Stimulated activated CD4-positive, alpha-beta T cell treated with anti-CD3 and anti-CD28 coated beads, TNF-alpha, amount 100 ng/mL, for 1 hour (primary cell): ENCODE results near the gene SLBP.
A peak's percentile ranks its signal among the peaks of the same experiment; 100 is the strongest.
"Not testable (repeated sequence)": the region's sequence is repeated elsewhere in the genome, so short reads cannot be mapped to it uniquely, and the experiment has no call there.

Source experiments
- DNase-seq, 3 donors: peaks; one replicate each; pipeline ENCODE4 v3.0.0-alpha.2; 2020; ENCODE audit warnings: low read depth in 3 of 3, low spot score in 1 of 3

SLBP gene

GRCh38 chr4:1713003-1713851, 1.1 kb upstream of the SLBP start:
- no peak for DNase-seq

- DNase-seq = no peak
Observed at GRCh38 chr4:1711571-1712215, 426 bp downstream of the SLBP start.

DNA sequence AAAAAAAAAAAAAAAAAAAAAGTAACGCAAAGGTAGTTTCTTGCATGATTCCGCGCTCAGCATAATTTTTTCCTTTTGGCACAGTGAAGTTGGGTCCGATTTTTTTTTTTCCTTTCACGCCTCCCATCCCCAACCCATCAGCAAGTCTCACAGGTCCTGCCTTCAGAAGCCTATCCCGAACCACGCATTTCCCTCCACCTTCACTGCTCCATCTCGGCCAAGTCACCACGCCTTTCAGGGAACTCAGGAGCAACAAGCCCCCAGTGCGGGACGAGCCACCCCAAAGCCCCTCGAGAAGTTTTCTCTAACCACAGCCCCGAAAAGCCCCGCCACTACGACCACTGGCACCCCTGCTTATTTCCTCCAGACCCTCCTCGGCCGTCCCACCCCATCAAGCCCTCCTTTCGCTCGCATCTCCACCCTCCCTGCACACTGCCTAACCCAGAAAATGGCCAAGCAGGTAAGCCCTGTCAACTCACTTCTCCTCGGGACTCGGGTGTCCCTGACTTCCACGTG, 1.0 kb downstream of the SLBP start:
- no peak for DNase-seq

DNA sequence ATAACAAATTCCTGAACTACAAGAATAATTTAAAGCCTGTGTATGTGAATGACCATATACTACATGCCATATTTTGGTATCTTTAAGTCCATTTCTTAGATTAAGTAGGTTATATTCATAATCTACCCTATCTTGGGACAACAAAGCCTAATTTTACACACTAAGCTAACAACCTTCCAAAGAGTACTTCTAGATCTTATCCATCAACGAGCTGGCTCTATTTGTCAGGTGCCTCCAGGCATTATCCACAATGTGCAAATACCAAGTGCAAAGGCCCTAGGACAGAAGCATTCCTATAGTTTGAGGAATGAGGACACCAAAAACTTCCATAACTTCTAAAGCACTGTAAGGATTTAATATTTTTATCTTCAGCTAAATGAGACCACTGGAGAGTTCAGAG, 3.5 kb downstream of the SLBP start:
- DNase-seq = no peak

GRCh38 chr4:1706358-1706757, 5.8 kb downstream of the SLBP start:
- DNase-seq = no peak

GRCh38 chr4:1705732-1706131, 6.4 kb downstream of the SLBP start:
- no peak for DNase-seq

DNA sequence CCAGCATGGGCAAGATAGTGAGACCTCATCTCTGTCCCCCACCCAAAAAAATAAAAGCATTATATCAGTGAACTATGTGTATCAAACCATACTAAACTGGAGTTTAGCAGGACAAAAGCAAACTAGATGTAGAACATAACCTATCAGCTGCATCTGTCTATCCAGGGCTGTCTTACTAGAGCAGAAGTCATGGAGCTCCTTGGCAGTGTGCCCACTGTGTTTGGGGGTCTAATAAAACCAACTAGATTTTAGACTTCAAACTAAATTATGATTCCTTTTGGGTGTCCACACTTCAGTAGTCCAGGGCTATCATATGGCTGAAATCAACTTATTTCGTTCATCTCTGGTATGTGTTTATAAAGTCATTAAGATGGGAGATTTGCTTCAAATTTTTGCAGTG, 8.3 kb downstream of the SLBP start:
- no peak for DNase-seq

DNA sequence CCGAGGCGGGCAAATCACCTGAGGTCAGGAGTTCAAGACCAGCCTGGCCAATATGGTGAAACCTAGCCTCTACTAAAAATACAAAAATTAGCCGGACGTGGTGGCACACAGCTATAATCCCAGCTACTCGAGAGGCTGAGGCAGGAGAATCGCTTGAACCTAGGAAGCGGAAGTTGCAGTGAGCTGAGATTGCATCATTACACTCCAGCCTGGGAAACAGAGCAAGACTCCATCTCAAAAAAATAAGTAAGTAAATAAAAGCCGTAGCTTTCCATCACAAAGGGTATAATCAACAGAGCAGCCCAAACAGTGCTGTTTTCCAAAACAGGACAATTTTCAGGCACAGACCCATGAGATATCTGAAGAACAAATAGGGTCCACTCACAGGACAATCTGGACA, 10.4 kb downstream of the SLBP start:
- not testable (repeated sequence) for DNase-seq

DNA sequence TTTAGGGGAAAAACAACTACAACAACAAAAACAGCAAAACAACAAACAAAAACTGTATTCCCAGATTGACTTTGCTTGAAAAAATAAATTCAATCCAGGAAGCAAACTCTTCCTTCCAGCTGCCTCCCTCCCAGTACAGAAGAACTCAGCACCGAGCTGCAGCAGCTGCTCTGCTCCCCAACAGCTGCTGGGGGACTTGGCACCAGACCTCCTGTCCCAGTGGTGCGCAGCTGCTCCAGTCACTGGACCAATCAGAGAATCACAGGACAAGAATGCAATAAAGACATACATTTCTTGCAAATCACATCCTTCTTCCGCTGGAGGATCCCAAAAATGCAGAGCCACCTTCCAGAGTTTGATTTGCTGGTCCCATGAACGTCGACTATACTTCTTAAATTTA, 16.2 kb downstream of the SLBP start:
- DNase-seq = no peak

GRCh38 chr4:1693131-1693896, 18.8 kb downstream of the SLBP start:
- DNase-seq = peak; percentile 53 to 61 (median 54)

DNA sequence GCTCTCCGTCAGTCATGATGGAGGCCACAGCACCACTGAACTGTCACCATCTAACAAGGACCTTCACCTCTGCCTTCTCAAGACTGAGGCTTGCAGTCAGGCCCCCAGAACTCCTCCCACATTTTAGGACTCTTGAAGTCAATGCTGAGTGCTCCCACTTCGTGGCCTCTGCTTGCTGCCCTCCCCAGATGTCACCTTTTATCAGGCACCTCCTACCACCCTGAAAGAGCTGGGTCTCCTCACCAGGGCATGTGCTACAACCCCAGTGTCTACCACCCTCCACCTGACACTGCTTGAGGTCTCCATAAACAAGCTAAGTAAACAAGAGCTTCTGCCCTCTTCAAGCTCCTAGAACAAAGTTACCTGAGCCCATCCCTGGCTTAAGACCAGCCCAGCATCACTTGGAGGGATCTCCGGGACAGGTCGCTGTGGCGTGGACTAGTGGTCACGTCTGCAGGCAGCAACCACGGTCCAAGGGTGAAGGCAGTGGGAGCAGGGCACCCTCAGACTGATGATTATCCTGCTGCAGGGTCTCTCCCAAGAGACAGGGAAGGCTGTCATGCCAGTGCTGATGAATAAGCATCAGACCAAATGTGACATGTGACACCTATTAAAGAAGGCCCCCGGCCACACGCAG, 20.3 kb downstream of the SLBP start:
- DNase-seq = no peak

GRCh38 chr4:1690698-1691097, 21.4 kb downstream of the SLBP start:
- DNase-seq = no peak

DNA sequence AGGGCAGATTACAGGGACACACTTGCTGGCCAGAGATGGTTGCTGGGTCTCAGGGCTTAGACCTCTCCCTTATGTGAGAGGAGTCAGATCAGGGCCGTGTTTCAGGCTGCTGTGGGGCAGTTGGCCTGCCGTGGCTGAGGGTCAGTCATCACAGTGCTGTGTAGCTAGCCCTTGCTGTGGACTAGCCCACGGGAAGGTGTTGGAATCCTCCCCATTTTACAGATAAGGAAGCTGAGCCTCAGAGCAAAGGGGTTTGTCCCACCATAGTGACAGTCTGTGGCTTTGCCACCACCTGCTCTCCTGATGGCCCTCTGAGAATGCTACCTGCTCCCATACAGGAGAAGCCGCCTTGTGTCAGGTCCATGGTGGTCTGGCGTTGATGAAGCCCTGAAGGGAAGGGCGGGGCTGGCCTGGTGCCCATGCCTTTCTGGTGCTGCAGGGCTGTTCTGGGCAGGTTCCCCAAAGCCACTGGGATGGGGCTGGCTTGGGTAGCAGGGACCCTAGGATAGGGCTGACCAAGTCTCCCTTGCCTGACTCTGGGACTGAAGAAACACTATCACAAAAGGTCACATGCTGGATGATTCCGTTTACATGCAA, 25.6 kb downstream of the SLBP start:
- DNase-seq = no peak

GRCh38 chr4:1685235-1686150, 26.6 kb downstream of the SLBP start:
- DNase-seq = no peak

- peak in 2 of 3 donors; percentile 86 to 97 for DNase-seq
Observed at GRCh38 chr4:1684506-1685234, 27.4 kb downstream of the SLBP start.

DNA sequence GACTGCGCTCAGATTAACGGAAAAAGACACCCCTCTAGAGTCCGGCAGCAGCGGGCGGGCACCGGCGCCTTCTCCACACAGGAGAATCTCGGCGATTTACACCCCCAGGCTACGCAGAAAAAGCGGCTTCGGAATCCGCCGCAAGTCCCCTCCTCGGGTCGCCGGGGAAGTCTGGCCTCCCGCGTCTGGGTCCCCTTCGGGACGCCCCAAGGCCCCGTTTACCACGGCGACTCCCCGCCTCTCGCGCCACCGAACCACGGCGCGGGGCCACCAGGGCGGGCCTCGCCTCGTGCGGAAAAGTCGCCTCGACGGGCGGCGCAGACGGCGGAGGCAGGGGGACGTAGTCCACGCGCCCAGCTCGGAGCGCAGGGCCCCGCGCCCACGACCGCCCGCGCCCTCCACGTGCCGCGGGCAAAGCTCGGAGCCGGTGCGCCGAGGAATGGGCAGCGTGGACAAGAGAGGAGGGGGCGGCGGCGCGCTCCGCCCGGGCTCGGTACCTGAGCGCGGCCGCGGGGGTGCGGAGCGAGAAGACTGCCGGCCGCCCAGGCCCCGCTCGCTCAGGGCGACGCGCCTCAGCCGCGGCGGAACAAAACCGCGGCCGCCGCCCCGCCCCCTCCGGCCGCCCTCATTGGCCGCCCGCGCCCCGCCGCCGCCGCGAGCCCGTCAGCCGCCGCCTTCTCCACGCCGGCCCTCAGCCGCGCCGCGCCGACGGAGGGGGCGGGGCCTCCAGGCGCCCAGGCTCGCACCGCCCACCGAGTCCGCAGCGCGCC, 28.2 kb downstream of the SLBP start, which contains the start of gene FAM53A:
TSS of gene FAM53A (minus strand) at position 578 of the 770 bp plus-strand sequence. CDS start 15,572 bp downstream, outside the sequence.
- peak in 2 of 3 donors; percentile 25 to 82 for DNase-seq

DNA sequence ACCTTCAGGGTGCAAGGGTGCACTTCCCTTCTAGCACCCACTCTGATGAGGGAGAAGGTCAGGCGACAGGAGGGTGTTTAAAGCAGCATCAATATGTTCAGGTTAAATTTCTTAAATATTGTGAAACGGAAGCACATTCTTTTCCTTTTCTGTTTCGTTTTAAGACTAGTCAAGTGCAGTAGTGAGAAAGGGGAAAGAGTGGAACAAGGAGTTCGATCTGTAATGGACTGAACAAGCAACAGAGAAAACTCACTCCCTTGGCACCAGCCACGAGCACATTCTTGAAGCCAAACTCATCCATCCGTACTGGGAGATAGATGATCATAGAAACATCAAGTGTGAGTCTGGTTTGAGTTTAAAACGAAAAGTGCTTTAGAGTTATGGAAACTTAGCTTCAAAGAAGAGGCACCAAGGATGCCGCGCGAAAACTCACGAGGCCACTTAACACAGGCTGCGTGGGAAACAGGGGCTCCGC, 28.8 kb downstream of the SLBP start:
- DNase-seq = no peak

GRCh38 chr4:1682860-1683259, 29.3 kb downstream of the SLBP start:
- no peak for DNase-seq
